Germinal center (tissue), 1 donor: ENCODE measurements around the gene SIGLEC9.

Experiments used
- DNase-seq: peaks from one replicate; pipeline ENCODE4 v3.0.0; 2012; ENCODE audit warnings: mixed read lengths, low spot score

SIGLEC9 gene

DNA sequence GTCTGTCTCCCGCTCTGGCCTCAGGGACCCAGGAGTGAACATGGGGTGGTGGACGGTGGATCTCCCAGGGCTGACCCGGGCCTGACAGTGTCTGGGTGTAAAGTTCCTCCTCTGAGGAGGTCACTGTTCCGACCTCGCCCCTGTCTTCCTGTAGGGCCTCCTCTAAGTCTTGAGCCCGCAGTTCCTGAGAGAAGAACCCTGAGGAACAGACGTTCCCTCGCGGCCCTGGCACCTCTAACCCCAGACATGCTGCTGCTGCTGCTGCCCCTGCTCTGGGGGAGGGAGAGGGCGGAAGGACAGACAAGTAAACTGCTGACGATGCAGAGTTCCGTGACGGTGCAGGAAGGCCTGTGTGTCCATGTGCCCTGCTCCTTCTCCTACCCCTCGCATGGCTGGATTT lies at the start of gene SIGLEC9:
SIGLEC9 (plus strand) TSS at position 178 of the 400 bp plus-strand sequence; CDS start at position 247, 69 bp downstream.
- DNase-seq, result no peak

DNA sequence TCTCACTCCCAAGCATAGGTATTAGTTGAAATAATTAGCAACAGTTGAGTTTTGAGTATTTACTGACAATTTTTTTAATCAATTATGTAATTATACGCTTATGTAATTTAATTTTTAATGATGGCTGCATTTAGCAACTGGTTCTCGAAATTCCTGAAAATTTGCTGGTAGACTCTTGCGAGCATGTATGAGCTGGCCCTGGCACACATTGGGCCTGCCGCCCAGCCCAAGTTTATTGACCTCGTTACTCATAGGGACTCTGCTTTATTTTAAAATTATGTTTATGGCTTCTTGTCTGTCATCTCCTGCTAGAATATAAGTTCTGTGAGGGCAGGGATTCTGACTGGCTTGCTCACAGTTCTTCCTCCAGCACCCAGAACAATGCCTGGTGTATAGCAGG lies 48.7 kb upstream of the SIGLEC9 start:
- DNase-seq, result no peak

DNA sequence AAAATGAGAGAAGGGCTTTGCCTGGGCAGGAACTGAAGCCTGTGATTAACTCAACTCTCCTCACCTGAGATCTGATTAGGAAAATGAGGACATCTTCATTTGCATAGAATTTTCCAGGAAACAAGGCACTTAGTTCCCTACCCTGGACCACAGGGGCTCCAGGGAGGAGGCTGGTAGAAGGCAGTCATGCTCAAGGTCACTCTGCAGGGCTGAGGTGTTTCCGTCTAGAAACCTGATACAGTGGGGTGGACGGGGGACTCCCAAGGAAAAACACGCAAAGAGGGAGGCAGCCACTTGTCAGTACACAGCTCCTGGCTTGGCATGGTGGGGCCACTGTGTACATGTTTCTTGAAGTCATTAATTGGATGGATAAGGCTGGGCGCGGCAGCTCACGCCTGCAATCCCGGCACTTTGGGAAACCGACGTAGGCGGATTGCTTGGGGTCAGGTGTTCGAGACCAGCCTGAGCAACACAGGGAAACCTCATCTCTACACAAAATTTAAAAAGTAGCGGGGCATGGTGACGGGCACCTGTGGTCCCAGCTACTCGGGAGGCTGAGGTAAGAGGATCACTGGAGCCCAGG lies 48.0 kb upstream of the SIGLEC9 start:
- no peak for DNase-seq

DNA sequence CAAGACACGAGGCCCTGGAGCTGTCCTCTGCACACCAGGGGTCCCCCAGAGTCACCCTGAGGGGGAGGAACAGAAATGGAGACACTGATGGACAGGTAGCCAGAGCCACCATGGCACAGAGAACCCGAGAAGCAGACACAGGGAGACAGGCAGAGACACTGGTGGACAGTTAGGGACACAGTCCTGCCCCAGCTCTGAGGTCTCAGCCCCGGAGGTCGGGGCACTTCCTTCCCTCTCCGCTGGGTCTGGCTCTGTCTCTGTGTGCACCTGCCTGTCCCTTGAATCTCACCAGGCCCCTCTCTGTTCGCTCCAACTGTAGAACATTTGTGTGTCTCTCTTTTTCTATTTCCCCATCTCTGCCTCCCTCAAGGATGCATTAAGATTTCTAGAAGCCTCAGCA lies 46.6 kb upstream of the SIGLEC9 start:
- no peak for DNase-seq

DNA sequence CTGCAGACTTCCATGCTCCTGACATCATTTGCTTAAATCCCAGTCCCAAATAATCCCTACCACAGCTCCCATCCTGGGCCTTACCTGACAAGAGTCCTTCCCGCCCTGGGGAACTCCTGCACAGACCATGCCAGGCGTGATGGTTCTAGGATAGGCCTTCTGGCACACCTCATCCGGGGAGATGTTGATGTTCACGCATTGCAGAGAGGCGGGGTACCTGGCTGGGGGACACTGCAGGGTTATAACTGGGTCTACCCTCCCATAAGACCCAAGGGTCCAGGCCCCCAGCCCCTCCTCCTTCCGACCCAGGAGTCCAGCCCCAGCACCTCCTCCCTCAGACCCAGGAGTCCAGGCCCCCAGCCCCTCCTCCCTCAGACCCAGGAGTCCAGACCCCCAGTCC lies 46.0 kb upstream of the SIGLEC9 start:
- no peak for DNase-seq

DNA sequence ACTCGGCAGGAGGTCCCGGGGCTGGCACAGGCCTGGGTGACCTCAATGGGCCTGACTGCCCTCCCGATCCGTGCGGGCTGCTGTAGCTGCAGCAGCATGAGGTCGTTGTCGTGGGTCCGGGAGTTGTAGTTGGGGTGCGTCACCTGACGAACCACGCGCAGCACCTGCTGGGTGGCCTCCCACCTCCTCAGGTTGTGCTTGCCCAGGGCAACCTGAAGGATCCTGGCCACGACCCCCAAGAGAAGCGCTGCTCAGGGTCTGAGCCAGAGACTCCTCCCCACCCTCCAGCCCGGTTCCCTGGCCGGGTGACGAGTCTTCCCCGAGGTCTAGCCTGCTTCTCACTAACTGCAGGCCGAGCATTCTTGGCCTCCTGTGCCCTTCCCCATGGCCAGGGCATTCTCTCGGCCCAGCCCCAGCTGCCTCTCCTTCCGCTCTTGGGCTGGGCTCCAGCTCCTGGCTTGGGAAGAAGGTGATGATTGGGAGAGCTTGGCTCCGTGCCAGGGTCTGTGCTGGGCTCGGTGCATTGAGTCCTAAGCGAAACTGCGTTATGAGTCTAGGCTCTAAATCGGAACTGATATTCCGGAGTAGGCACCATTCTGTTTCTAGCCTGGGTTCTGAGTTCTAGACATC lies 45.1 kb upstream of the SIGLEC9 start:
- DNase-seq, result no peak

DNA sequence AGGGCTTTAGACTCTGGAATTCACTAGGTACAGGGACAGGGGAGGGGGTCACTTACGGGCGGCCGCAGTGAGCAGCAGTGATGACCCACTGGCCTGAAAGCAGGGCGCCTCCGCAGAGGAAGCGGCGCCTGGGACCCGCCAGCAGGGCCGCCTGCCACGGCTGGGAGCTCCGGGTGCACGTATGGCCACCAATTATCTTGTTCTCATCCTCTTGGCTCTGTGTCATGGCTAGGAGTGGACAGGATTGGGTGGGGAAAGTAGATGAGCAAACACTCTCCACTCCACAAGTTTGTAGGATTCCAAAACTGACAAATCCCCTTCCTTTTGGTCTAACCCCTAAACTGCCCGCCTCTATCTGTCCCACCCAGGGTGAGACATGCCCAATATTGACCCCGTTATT lies 43.2 kb upstream of the SIGLEC9 start:
- no peak for DNase-seq

DNA sequence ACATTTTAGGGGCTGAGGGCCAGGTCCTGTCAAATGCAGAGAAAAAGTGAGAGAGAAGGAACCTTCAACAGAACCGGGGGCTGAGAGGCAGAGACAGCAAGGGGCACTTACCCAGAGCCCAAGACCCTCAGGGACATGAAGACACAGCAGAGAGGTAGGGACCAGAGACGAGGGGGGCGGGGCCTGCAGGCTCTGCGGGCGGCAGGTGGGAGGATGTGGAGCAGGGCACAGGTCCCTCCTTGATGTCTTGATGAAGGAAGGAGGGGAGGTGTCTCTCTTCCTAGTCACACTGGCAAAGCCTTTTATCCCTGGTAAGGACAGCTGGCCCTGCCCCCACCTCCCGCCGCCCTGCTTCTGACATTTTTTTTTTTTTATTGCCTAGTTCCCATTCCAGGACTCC lies 42.1 kb upstream of the SIGLEC9 start, which contains the start of gene KLK14:
KLK14 (minus strand) TSS at position 277 of the 400 bp plus-strand sequence; CDS start at position 4, 273 bp downstream.
- no peak for DNase-seq

DNA sequence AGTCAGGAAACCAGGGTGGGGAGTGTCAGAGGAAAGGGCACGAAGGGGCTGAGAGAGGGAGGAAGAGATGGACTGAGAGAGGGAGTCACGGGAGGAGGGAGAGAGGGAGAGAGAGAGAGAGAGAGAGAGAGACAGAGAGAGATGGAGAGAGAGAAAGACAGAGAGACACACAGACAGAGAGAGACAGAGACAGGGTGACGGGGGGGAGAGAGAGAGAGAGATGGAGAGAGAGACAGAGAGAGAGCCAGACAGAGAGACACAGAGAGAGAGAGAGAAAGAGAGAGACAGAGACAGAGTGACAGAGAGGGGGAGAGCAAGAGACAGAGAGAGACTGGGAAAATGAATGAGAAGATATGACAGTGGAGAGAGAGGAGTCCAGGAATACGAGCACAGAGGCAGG lies 41.5 kb upstream of the SIGLEC9 start:
- DNase-seq, result no peak

DNA sequence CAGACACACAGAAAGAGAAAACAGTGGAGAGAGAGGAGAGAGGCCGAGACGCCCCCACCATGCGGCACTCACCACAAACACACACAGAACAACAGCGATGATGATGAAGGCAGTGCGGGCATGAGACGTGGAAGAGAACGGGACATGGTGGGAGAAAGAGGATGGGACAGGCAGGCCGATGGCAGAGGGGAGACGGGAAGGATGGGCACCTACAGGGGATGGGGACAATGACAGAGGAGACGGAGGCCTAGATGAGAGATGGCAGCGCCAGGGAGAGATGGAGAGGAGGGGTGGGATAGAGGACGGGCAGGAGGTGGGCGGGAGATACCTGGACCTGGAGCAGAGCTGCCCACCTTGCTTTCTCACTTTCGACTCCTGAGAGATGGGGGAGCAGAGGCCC lies 40.9 kb upstream of the SIGLEC9 start:
- DNase-seq, result no peak

DNA sequence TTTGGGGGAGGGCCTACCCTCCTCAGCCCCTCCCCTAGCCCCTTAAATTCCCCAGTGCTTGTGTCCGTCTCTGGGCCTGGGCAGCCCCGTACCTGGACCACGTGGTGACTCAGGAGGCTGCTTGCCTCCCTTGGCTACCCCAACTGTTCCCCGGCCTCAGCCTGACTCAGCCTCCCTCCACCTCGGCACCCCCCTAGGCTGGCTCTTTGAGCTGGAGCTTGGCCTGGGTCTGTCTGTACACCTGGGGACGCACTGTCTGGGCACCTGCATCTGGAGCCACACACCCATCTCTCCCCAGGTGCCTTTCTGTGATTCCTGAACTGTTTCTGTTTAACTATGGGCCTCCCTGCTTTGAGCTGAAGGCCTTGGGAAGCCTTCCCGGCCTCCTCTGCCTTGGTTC lies 40.2 kb upstream of the SIGLEC9 start:
- DNase-seq, result no peak

DNA sequence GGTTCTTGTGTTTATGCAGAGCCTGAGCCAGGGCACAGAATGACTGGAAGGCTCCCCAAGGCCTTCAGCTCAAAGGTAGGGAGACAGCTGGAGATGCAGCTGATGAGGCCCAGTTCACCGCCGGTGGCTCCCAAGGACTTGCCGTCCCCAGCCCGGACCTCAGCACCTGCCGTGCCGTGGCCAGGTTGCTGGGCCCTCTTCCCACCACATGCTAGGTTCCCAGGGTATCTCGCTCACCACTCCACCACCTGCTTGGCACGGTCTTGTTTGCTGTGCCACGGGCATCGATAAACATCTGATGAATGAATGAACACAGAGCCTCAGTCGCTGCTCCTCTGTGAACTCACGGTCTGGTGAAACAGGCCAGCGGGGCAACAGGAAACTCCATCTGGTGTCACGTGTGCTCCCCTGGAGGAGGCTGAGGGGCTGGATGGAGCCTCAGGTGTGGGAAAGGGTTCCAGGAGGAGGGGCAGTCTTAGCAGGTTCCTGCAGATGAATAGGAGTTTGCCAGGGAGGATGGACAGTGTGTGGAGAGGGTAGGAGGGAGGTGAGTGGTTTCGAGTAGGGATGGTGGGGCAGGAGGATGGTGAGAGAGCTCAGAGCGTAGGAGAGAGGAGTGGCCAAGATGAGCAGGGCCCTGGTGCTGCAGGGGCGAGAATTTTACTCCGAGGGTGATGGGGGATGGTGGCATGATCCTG lies 38.4 kb upstream of the SIGLEC9 start:
- no peak for DNase-seq

DNA sequence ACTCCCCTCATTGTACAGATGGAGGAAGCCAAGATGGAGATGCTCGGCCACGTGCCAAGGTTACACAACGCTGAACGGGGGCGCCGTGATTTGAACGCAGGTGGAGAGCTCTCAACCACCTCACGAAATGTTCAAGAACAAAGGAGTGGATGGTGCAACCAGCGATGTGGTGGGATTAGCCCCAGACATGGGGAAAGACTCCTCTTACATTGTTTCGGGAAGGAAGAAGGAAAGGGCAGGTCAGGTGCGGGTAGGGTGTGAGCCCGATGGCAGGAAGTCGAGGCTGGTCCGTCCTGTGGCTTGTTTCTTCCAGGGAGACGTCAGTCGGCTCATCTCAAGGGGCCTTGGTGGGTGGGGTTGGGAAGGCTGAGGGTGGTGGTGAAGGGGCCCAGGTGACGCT lies 34.9 kb upstream of the SIGLEC9 start:
- no peak for DNase-seq

DNA sequence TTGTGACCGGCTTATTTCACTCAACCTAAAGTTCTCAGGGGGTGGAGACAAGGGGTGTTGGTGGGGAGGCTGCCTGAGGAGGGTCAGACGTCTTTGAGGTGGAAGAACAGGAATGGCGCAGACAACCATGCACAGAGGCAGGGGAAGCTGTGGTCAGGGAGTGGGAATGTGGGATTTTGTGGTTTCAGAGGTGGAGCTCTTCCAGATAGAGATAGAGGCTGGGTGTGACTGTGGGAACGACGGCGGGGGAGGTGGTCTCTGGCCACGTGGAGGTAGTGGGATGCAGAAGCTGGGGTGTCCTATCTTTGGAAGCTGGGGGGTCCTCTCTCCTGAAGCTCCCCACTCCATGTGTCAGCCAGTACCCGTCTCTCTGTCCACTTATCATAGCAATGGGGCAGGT lies 34.2 kb upstream of the SIGLEC9 start:
- no peak for DNase-seq

DNA sequence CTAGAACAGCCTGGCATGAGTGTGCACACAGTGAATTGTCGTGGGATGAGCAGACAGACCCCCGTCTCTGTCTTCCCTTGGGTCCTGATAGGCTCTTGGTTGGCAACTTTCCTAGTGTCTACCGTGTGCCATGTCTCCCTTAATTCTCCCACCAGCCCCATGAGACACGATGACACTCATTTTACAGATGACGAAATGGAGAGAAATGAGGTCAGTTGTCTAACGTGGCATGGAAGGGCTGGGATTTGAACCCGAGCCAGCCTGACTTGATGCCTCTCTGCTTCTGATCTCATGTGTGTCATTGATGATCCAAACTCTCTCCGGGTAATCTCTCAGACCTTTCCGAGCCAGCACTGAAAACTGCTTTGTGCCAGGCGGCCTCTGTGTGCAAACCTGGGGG lies 33.6 kb upstream of the SIGLEC9 start:
- no peak for DNase-seq

DNA sequence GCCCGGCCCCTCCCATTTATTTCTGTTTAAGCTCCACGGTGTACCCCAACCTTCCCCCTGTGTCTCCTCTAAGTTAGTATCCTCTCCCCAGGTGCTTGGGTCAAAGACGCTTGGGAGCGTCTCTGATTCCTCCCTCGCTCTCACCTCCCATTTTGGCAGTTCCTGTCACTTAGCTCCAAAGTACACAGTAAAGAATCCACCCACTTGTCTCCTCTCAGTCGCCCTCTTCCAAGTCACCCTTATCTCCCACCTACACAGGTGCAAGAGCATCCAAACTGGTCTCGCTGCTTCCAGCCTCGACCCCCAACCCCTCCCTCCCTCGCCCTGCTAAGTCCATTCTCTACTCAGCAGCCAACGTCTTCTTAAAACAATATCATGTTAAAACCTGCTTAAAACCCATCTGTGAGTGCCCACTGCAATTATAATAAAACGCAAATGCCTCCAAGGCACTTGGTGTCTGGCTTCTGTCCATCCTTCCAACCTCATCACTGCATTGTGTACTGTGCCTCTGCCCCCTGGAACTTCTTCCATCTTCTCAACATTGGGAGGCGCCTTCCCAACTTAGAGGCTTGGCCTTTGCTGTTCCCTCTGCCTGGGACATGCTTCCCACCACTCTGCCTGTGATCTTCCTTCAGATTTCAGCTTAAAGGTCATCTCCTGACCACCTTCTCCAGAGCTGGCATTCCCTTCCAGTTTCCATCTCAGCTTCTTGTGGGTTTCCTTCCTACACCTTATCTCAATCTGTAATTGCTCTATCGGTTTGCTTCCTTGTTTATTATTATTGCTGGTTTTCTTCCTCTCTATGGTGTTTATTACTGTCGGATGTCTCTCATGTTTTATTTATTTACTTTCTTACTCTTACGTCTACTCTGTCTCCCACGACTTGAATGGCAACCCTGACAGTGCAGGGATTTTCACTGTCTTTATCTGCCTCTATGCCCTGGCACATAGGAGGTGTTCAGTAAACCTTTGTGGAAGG lies 32.5 kb upstream of the SIGLEC9 start:
- no peak for DNase-seq

DNA sequence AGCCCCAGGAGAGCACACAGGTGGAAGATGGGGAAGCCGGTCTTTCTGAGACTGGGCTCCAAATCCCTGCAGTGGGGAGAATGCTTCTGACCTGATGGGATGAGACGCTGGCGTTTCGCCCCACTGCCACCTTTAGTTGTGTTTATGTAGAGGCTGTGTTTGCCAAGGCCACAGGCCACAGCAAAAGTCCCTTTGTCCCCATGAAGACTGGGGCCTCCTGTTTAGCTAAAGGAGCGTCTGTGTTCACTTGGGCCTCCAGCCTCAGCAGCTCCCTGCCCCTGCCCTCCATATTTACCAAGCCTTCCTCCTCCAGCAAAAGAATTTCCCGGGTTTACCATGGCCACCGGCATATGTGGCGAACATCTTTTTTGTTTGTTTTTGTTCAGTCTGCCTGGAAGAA lies 31.6 kb upstream of the SIGLEC9 start:
- no peak for DNase-seq

DNA sequence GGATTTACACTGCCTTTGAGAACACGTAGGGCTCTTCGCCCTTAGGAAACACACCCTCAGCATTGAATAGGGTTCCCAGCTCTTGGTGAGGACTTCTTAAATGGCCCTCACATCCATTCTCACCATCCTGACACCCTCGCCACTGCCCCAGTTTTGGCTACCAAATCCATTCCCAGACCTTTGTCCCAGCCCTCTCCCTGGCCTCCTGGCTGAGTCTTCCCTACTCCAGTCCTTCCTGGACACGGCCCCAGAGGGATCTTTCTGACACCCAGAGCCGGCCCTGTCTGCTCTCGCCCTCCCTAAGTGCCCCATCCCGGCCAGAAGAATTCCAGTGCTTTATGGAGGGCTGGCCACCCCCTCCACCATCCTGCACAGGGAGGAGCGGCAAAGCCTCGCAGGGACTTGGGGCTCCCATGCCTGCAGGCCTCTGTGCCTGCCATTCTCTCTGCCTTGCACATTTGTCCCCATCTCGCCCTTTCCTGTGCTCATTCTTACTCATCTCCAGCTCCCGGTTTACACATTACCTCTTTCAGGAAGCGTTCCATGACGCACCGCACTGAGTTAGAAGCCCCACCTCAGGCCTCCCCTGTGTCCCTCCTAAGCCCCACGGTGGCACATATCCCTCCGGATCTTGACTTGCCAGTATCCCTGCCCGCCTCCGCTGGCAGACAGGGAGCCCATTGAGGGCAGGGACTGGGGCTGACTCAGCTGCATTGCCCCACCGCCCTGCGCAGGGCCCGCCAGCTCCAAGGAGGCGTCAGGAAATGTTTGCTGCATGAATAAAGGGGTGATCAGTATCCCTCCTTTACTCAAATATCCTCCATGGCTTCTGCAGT lies 31.0 kb upstream of the SIGLEC9 start:
- DNase-seq, result no peak

DNA sequence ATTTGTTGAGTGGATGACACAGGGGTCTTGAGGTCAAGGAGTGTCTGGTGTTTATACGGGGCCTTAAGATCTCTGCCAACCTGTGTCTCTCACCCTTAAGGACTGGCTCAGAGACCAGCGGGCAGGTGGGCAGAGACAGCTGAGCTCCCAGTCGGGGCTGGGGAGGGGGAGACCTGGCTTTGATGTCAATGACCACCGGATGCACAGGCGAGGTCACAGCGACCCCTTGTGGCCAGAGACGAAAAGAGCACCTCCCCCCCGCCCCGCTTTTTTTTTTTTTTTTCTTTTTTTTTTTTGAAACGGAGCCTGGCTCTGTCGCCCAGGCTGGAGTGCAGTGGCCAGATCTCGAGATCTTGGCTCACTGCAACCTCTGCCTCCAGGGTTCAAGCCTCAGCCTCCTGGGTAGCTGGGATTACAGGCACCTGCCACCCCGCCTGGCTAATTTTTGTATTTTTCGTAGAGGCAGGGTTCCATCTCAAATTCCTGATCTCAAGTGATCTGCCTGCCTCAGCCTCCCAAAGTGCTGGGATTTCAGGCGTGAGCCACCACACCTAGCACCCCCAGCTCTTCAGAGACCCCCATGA lies 29.9 kb upstream of the SIGLEC9 start:
- peak; percentile 52 for DNase-seq

DNA sequence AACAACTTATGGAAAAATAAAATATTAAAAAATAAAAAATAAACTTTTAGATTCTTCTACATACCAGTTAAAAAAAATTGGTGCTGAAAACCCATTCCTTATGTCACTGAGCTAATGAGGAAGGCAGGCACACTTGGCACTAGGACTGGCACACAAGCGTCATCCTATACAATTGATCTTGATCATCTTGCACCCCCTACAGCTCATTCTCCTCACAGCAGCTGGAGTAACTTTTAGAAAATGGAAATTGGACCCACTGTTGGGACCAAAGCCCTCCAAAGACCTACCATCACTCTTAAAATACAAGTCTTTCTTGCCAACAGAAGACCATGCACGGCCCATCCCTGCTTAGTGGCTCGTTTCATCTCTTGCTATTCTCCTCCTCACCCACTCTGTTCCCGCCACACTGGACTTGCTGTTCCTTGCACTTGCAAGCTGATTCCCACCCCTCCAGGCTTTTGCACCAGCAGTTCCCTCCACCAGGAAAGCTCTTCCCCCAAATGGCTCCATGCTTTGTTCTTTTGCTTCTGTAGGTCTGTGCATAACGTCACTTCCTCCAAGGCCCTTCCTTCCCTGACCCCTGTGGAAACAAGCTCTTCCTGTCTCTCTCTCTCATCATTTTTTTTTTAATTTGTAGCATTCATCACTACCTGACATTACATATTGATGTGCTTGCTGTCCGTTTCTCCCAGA lies 28.1 kb upstream of the SIGLEC9 start:
- no peak for DNase-seq
